Measurements from ENCODE around the gene KCNT2.
"Not testable (repeated sequence)": the region's sequence is repeated elsewhere in the genome, so short reads cannot be mapped to it uniquely, and the experiment has no call there.

Gene KCNT2

DNA sequence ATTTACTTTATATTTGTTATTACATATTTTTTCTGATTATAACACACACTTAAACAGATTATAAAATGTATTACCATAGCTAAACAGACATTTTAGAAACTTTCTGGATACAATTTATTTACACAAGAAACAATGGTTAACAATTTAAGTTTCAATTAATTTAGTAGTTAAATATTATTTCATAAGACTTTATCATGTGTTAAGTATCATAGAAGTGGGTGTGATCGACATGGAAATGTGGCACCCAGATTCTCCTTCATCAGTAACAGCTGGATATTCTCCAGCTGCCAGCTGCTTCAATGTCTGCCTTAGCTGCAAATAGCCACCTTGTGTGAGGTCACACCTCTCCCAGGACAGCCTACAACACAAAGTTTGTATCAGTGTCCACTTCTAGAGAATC, 97.8 kb downstream of the KCNT2 start:
- DNase-seq: no peak

DNA sequence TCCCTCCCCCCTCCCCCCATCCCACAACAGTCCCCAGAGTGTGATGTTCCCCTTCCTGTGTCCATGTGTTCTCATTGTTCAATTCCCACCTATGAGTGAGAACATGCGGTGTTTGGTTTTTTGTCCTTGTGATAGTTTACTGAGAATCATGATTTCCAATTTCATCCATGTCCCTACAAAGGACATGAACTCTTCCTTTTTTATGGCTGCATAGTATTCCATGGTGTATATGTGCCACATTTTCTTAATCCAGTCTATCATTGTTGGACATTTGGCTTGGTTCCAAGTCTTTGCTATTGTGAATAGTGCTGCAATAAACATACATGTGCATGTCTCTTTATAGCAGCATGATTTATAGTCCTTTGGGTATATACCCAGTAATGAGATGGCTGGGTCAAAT, 104.0 kb downstream of the KCNT2 start:
- not testable (repeated sequence) for DNase-seq

DNA sequence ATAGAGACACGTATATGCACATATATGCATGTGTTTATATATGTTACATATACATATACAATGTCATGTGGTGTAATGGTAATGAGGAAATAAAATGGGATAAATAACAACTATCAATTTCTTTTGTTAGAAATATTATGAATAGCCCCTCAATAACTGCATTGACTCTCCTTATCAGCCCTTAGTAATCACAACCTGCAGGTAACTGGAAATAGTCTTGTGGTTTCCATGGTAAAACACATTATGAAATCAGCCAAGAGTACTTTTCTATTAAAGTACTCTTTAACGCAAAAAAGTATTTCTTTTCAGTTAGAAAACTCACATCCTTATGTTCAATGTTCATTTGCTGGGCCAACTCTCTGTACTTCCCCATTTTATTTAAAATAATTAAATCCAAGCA, 105.8 kb downstream of the KCNT2 start:
- DNase-seq: no peak

DNA sequence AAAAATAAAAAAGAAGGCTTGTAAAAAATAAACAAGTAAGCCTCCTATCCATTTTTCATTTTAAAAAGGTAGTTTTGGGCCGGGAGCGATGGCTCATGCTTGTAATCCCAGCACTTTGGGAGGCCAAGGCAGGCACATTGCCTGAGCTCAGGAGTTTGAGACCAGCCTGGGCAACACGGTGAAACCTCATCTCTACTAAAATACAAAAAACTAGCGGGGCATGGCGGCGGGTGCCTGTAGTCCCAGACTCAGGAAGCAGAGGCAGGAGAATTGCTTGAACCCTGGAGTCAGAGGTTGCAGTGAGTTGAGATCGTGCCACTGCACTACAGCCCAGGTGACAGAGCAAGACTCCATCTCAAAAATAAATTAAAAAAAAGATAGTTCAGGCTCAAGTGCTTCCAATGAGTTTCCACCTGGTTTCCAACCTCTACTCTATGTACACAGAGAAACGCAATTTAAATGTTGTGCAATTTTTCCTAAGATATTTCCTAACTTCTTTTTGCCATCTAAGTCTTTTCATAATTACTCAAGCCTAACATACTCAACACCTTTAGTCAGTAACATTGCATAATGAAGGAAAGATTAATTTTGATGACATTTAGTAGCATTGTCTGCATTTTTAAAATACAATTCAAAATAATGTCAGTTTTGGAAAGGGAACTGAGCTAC, 106.3 kb downstream of the KCNT2 start:
- DNase-seq: no peak

DNA sequence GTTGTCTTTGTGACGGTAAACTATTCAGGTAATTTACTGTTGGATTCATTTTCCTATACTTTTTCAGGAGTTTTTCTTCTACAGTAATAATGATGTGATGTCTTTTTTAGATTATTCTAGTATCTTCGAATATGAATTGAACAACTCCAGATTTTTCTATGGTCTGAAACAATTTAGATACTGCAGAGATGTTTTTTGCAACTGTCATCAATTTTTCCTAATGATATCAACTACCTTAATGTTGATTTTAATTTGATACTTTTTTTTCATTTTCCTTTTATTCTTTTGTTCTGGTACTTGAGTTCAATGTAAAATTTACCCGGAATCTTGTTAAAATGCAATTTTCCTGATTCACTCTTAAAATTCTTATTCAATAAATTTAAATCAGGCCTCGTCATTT, 110.4 kb downstream of the KCNT2 start:
- DNase-seq: no peak

DNA sequence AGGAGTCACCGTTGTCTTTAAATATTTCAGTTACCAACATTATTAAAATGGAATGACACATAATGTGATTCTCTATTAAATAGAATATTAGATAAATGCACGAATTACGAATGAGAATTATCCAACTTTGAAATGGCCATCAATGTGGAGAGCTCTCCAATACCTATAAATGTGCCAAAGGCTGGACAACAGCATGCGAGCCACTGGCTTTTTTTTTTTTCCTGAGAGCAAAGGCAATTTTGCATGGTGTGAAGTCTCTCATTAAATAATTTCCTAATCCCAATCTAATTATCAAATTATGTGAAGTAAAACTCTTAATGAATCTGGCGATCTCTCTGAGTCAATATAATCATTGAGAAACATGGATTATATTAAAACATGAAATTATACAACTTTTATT, 113.5 kb downstream of the KCNT2 start:
- no peak for DNase-seq

DNA sequence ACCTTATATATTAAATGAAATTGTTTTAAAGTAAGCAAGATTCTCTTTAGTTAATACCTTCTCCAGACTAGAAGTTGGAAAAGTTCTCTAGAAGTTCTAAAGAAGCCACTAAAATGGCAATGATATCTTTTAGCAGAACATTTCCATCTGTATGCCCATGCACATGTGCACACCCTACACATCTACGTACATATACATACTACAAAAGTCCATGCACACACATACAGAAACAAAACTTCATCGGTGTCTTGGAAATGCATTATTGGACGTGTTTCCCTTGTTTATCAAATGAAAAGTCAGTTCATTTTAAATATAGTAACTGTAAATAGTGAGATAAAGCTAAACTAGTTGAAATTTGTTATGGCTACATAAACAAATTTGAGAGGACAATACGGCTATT, 114.4 kb downstream of the KCNT2 start:
- DNase-seq: no peak

DNA sequence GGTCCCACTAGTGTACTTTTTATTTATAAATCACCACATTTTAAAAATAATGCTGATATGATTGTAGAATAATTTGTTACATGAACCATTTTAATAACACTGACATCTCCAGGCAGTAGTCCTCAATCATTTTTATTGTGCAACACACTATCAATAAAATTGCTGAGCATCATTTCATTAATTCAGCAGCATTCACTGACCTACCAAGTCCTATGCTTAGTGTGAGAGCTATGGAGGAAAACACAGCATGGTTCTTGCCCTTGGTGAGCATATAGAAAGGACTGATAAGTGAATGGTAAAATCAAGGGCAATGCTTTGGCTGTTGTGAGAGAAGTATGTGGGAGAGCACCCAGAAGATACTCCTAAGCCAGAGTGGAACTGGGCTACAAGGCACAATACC, 119.7 kb downstream of the KCNT2 start:
- DNase-seq: no peak

DNA sequence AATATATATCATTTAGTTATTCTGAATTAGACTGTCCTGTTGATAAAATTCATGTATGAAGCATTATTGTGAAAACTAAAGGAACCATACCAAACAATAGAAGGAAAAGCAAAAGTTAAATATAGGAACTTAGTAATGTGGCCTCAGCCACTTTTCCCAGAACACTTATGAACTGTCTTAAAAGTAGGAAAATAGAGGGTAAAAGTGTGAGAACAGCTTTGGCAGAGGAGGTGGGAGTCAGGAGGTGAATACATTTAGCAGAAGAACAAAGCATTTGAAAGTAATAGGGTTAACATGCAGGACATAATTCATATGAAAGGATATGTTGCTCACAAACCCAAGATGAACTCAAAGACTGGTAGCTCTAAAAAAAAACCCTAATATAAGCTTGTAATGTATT, 121.9 kb downstream of the KCNT2 start:
- no peak for DNase-seq

DNA sequence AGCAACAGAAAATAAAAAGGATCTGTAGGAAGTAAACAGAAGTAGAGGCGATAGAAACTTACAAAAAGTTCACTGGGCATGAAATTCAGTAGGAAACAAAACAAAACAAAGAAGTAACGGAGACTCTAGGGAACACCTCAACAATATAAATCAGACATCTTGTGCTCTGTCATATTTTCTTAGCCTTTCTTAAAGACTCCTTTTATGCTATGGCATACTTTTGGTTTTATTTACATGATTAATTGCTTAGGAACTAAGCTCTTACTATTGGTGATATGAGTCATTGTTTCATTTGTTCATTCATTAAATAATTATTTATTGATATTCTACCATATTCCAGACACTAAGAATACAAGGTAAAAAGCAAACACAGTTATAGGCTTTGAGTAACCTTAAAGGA, 126.6 kb downstream of the KCNT2 start:
- DNase-seq: no peak

DNA sequence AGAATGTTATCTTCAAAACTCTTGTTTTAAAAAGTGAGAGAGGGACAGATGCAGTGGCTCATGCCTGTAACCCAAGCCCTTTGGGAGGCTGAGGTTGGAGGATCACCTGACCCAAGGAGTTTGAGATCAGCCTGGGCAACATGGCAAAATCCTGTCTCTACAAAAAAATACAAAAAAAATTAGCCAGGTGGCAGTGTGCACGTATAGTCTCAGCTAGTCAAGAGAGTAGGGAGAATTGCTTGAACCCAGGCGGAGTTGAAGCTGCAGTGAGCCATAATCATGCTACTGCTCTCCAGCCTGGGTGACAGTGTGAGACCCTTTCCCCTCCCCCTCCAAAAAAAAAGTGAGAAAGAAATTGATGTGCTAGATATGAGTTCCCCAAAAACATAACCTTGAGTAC, 131.0 kb downstream of the KCNT2 start:
- no peak for DNase-seq

DNA sequence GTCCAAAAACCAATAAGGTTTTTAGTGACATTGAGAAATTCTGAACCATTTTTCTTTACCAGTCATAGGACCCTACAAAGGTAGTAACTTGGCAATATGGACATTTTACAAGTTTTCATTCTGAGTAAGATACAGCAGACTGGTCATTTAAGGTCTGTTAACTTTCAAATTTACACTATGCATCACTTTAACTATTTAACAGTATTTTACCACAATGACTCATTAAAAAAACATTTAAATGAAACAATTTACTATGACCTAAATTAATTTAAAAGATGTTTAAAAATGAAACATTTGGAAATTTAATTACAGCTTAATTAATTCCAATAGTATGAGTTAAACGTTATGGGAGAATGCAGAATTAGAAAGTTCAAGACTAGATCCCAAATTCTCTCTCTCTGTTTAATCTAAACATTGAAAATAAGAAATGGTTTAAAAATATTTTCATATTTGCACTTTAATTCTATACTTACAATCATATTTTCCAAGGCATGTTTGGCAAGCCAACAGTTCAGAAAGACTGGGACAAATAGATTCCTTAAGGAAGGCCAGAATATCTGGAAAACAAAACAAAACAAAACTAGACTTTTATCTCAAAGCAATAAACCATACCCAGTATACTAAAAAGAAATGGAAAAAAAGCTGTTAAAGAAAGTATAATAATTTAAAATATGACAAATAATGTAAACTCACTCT, 140.9 kb downstream of the KCNT2 start:
- DNase-seq: no peak

DNA sequence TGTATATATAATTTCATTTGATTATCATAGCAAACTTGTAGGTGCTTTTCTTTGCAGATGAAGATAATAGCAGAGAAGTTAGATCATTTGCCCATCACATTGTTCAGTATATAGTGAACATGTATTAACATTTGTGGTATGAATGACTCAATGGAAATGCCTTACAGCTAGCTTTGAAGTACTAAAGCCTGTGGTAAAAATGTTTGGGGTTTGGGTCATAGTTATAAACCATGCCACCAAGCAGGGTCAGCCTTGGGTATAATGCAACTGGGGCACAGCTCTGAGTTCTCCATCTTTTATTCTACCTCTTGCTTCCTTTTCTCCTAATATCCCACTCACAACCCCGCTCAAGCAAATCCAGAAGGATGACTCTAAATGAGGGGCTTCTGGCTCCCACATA, 141.6 kb downstream of the KCNT2 start:
- no peak for DNase-seq

DNA sequence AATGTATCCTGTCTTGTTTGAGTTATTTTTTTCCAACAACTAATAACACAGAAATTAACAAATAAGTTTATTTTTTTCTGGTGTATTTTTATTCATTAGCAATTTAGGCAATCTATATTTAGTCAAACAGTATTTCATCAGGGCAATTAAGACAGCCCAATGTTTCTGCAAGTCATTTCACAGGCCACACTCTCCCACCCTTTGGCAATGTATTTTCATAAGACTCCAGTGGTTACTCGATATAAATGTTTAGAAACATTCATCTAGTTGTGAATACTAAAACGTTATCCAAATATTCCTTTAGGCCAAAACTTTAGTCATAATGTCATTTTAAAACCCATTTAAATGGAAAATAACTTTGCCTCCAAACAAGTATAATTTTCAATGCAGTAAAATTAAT, 142.1 kb downstream of the KCNT2 start:
- no peak for DNase-seq

DNA sequence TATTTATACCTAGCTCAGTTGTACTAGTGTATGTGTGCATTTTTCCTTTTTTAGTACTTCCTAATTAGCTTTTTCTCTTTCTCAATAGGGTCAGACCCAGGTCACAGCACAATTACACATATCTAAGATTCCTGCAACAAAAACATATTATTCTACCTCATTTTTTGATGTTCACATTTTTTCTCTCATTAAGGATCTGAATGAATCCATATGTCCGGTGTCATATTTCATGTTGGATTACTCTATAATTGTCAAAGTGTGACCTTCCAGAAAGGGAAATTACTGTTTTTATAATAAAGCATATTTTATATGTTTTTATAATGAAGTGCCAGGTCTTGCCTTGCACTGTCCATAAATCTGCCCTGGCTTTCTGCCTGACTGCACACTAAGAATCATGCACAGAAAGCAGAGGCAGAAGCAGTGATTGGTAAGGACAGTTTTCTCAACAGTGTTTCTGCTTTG, 143.7 kb downstream of the KCNT2 start:
- DNase-seq: no peak

DNA sequence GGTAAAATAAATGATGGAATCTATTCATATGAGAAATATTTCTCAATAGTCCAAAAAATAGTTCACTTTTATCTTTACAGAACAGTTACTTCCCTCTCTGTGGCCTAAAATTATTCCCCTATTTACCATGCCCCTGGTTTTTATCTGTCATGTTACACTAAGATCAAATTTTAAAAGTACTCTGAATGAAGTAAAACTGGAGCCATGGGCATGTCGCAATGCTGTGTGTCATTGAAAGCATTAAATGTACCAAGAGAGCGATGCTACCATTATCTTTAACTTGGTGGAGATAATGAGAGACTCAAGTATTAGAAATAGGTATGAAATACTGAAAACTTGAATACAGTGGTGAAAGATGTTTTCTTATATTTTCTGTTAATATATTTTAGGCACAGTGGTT, 146.2 kb downstream of the KCNT2 start:
- no peak for DNase-seq

DNA sequence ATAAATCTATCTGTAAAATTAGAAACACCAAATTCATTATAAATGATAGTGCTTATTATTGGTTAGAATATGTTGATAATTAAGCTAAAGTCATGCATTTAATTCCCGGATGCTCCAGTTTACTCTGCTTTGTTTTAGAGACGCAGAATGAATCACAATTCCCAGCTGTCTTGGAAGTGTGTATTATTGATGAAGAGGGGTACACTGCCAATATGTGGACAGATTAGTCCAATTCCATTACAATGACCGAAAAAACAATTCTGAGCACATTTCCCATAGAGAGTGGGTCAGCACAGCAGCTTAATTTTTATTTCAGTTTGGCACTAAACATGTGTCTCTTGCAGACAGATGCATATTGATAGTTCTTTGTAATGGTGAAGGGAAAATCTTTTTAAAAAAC, 146.7 kb downstream of the KCNT2 start:
- no peak for DNase-seq

DNA sequence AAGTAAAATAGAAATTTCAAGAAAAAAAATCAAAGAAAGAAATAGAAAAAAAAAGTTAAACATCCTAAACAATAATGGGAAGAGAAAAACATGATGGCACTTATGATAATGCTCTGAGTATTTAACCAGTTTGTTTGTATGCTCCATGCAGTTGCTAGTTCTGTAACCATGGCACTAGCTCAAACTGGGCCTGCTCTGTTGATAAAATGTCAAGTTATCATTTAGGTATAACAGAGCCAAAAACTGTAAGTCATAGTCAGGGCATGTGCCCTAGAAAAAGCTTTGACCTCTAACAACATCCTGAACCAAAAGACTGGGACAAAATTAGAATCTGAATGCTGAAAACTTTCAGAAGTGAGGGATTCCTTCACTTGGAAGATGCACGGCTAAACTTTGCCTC, 148.9 kb downstream of the KCNT2 start:
- DNase-seq: no peak

DNA sequence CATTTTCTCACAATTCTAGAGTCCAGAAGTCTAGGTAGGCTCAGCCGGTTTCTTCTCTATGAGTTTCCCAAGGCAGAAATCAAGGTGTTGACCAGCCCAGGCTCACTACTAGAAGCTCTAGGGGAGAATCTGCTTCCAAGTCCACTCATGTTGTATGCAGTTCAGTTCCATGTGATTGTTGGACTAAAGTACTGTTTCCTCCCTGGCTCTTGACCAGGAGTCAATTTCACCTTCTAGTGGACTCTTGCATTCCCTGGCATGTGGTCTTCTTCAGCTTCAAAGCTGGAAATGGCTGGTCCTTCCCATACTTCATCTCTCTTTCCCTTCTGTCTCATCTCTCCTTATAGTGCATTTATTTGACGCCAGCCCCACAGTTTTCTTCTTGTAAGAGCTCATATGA, 153.4 kb downstream of the KCNT2 start:
- DNase-seq: no peak

DNA sequence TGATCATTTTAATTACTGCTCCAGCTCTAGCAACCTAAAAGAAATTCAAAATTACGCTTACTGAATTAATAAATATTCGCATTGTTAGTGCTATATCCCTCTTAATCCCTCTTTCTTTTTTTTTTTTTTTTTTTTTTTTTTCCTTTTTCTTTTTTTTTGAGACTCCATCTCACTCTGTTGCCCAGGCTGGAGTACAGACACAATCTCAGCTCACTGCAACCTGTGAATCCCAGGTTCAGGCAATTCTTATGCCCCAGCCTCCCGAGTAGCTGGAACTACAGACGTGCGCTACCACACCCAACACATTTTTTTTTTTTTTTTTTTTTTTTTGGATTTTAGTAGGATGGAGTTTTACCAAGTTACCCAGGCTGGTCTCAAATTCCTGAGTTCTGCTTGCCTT, 157.1 kb downstream of the KCNT2 start:
- DNase-seq: no peak

DNA sequence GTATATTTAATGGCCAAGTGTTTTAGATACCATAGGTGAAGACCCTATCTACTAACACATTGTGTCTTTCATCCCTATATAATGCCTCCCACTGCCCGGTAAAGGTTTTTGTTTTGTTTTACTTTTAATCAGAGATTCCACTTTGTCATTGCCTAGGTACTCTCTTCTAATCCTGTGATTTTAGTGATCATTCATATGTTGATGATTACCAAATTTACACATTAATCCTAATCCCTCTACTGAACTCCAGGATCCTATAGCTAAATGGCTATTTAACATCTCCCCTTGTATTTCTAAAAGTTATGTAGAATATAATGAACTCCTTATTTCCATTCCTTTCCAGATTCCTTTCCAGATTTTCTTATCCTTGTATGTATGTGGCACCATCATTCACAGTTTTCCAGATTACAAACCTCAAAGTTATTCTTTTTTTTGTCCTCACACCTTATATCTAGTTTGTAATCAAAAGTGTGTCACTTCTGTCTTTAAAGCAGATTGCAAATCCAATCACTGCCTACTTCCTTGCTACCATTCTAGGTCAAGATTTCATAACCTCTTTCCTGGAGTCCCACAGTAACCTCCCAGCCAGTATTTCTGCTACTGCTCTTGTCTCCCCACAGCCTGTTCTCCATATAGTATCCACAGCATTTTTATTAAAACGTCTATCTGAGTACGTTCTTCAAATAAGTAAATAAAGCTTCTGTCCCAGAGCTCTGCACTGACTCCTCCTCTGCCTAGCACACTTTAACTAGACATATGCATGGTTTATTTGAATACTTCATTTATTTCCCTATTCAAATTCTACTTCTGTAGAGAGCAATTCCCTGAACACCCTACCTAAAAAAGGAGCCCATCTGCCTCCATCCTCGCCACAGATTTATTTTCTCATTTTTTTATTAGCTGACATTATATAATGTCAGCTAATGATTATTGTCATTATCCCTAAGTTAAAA, 157.8 kb downstream of the KCNT2 start:
- DNase-seq: no peak

DNA sequence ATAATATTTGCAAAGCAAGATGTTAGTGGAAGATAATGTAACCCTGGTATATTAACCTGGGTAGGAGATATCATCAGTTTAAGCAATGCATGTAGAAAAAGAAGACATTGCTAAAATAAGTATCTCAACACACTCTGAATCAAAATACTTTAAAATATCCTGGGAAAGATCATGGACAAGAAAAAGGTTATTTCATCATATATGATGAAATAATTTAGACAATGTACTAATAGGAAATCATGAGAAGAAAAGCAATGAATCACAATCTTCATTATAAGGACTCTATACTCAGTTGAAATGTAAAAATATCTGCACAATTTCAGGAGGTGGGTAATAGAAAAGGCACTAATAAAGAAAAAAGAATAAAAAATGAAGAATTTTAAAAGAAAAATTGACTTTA, 158.8 kb downstream of the KCNT2 start:
- DNase-seq: no peak

DNA sequence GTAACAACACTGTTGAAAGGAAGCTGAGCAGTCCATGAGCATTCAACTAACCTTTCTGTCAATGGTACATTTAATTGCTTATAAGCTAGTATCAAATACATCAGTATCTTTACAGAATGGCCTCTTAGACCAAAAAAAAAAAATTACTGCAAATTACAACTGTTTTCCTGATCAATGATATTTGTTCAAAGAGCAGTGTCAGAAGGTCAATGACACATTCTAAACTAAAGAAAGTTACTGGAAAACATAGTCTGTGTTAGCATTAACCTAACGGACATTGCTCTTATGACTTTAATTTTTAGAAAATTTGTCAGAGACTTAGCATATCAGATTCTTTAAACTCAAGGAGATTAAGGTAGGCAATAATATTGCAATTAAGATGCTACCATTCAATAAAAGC, 162.5 kb downstream of the KCNT2 start:
- no peak for DNase-seq

DNA sequence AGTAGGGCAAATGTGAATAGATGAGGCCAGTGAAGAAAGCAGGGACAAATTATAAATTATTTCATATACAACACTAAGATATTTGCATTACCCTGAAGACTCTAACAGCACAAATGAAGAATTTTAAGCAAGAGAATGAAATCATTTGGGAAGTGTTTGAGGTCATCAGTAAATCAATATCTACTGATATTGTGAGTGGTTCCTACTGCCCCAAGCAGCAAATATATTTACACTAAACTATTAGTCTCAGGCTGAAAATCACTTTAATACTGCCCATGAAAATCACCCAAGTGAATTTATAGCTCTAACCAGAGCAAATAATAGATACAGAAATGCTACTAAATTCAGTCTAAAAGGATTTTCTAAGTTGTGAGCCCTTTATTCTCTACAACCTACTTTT, 163.6 kb downstream of the KCNT2 start:
- no peak for DNase-seq

All from MV-4-11 (cell line).